ENCODE results near the gene JAG1. TPM values are rescaled to one million over a fixed set of nuclear protein-coding genes. Genes with fewer than 3 reads are reported as not detected.
A peak's percentile ranks its signal among the peaks of the same experiment; 100 is the strongest.

Gene JAG1
- 67.7 and 70.3 TPM in 2 replicates for total RNA-seq
- long read RNA-seq, full-length matches to known transcripts = 1 of 50 reads
- long read RNA-seq, partial matches to known transcripts = 34 of 50 reads
- long read RNA-seq, other reads (novel, unspliced or antisense) = 15 of 50 reads

GRCh38 chr20:10673842-10674683 is at the start of gene JAG1:
Gene JAG1 (minus strand): TSS chr20:10673999. CDS start chr20:10673530, 469 bp downstream.
- H3K9me3 Mint-ChIP-seq = no peaks in the 10 kb centered on the region
- TF ChIP-seq CTCF (conservative IDR thresholded peaks at IDR 0.05) = no peak
- H3K36me3 Mint-ChIP-seq (ENCODE audit: low read depth) = no peaks in the 10 kb centered on the region
- H3K4me3 Mint-ChIP-seq = peak within 1 kb of the TSS; percentile 99
- H3K27me3 Mint-ChIP-seq (ENCODE audit: low read depth) = no peaks in the 10 kb centered on the region
- peak within 1 kb of the TSS; percentile 86 for H3K27ac Mint-ChIP-seq (ENCODE audit: unreplicated experiment)
- DNase-seq (ENCODE audit: low read depth, low spot score) = peak; percentile 93
- peaks cover 43% of the 10 kb centered on the region for H3K4me1 Mint-ChIP-seq

GRCh38 chr20:10721976-10722375 is 48.2 kb upstream of the JAG1 start:
- H3K36me3 Mint-ChIP-seq (ENCODE audit: low read depth) = no peaks in the 10 kb centered on the region
- H3K9me3 Mint-ChIP-seq = no peaks in the 10 kb centered on the region
- H3K27me3 Mint-ChIP-seq (ENCODE audit: low read depth) = peaks cover 2% of the 10 kb centered on the region
- H3K4me1 Mint-ChIP-seq = peaks cover 18% of the 10 kb centered on the region
- no peak for DNase-seq (ENCODE audit: low read depth, low spot score)
- H3K4me3 Mint-ChIP-seq = no peak overlapping the region
- no peak overlapping the region for H3K27ac Mint-ChIP-seq (ENCODE audit: unreplicated experiment)
- no peak for TF ChIP-seq CTCF (conservative IDR thresholded peaks at IDR 0.05)

DNA sequence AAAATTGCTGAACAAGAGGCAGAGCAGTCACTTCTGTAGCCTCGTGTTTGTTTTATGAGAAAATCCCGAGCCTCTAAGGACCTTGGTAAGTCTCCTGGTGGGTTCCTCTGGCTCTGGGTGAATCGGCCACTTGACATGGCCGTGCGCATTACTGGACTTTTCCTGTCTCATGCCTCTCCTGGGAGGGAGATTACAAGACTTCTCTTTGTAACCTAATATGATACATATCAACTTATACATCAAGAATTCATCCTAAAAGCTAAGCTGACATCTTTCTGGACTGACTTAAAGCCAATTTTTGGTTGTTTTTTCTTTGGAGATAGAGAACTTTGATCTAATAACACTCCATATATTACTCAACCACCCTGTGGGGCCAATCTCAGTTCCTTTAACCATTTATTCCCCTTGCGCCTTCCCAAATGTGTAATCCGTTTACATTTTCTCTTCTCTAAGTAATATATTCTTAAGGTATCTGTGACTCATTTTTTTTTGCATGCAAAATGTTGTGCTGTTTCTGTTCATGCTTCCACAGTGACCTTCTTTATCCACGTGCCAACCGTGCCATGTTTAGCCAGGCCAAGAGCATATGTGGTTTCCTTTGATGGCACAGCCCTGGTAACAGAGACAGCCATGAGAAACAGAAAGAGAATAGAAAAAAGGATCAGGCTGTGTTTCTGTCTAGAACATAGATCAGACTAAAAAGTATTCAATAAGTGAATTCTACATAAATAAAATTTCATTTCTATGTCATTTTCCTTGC is 47.5 kb upstream of the JAG1 start:
- Mint-ChIP-seq H3K4me1 (peaks cover 20% of the 10 kb centered on the region), H3K4me3 (no peak overlapping the region), H3K27ac (ENCODE audit: unreplicated experiment) (no peak overlapping the region), H3K36me3 (ENCODE audit: low read depth) (no peaks in the 10 kb centered on the region), H3K9me3 (no peaks in the 10 kb centered on the region), H3K27me3 (ENCODE audit: low read depth) (peaks cover 2% of the 10 kb centered on the region)
- no peak for TF ChIP-seq CTCF (conservative IDR thresholded peaks at IDR 0.05)
- DNase-seq (ENCODE audit: low read depth, low spot score) = no peak

DNA sequence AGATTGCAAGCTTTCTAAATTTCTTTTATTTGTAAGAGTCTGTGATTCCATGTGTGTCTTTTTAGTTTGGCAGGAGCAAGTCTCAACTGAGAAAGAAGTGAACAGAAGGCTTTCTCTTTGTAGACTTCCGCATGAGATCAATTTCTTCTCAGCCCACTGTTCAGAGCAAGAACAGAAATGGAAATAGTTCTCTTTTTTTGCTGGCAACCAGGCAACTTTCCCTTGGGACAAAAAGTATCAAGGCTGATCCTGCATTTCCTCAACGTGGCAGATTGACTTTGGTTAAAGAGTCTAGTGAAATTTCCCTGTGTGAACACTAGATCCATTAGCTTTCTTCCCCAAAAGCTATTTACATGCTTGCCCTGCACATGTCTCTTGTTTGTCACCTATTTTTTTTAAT is 46.8 kb upstream of the JAG1 start:
- no peaks in the 10 kb centered on the region for H3K36me3 Mint-ChIP-seq (ENCODE audit: low read depth)
- H3K9me3 Mint-ChIP-seq = no peaks in the 10 kb centered on the region
- H3K4me3 Mint-ChIP-seq = no peak overlapping the region
- no peak for DNase-seq (ENCODE audit: low read depth, low spot score)
- no peak overlapping the region for H3K27ac Mint-ChIP-seq (ENCODE audit: unreplicated experiment)
- TF ChIP-seq CTCF (conservative IDR thresholded peaks at IDR 0.05) = no peak
- H3K27me3 Mint-ChIP-seq (ENCODE audit: low read depth) = peaks cover 2% of the 10 kb centered on the region
- peaks cover 24% of the 10 kb centered on the region for H3K4me1 Mint-ChIP-seq

DNA sequence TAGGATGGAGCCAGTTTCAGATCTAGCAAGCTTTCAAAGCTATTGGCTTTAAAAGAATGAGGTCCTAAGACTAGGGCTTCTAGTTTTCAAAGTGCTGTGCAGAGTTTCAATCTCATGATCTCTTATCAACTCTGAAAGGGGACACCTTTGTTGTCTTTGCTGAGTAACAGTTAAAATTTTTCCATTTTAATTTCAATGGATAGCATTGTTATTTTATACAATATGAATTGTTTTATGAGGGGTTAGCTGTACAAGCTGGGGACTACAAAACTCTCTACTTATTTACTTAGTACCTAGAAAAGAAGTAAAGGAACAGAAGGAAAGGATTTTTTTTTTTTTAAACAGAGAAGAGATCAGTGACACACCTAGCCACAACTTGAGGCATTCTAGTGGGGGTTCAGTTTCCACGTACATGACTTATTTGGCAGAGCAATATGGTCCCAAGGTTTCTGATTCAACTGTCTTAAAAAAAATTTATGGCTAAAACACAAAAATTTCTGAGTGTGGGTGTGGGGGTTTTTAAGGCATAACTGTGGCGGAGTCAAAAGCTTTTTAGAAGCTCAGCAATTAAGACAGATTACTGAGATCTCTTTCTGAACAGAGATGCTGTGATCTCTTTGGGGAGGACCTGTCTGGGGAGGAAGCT is 46.1 kb upstream of the JAG1 start:
- no peaks in the 10 kb centered on the region for H3K9me3 Mint-ChIP-seq
- DNase-seq (ENCODE audit: low read depth, low spot score) = no peak
- H3K27me3 Mint-ChIP-seq (ENCODE audit: low read depth) = peaks cover 2% of the 10 kb centered on the region
- peaks cover 25% of the 10 kb centered on the region for H3K4me1 Mint-ChIP-seq
- H3K27ac Mint-ChIP-seq (ENCODE audit: unreplicated experiment) = no peak overlapping the region
- no peak overlapping the region for H3K4me3 Mint-ChIP-seq
- H3K36me3 Mint-ChIP-seq (ENCODE audit: low read depth) = no peaks in the 10 kb centered on the region
- no peak for TF ChIP-seq CTCF (conservative IDR thresholded peaks at IDR 0.05)

Measured in neural crest cell (in vitro differentiated cells).